Liver (tissue), 9 donors: ENCODE measurements around the gene SLIT3. TPM values are rescaled to one million over a fixed set of nuclear protein-coding genes. Genes with fewer than 3 reads are reported as not detected.

Source experiments
- DNase-seq: peaks from one replicate; pipeline ENCODE4 v3.0.0-alpha.2; 2017; ENCODE audit warnings: low spot score
- H3K27ac ChIP-seq, 2 donors: one replicate each; pipeline ENCODE4 v1.7.0; 2013; ENCODE audit warnings: inconsistent platforms in 2 of 2, low read length in 2 of 2, control low read depth in 1 of 2, low read depth in 1 of 2, mild to moderate bottlenecking in 1 of 2
- H3K27me3 ChIP-seq, 4 donors: one replicate each; pipeline versions ENCODE4 v1.6.1 to v1.7.0; 2013; ENCODE audit warnings: low read length in 3 of 4, inconsistent platforms in 1 of 4, mild to moderate bottlenecking in 1 of 4, moderate library complexity in 1 of 4; ENCODE audit not compliant: control insufficient read depth in 4 of 4, insufficient read depth in 4 of 4
- H3K36me3 ChIP-seq, 4 donors: one replicate each; pipeline versions ENCODE4 v1.6.1 to v1.7.0; 2013; ENCODE audit warnings: low read length in 3 of 4, mild to moderate bottlenecking in 3 of 4, low read depth in 1 of 4, moderate library complexity in 1 of 4; ENCODE audit not compliant: control insufficient read depth in 4 of 4, insufficient read depth in 3 of 4
- H3K4me1 ChIP-seq, 4 donors: one replicate each; pipeline versions ENCODE4 v1.6.1 to v1.7.0; 2013; ENCODE audit warnings: low read length in 3 of 4, mild to moderate bottlenecking in 3 of 4, moderate library complexity in 1 of 4; ENCODE audit not compliant: control insufficient read depth in 4 of 4, insufficient read depth in 4 of 4
- H3K4me3 ChIP-seq, 3 donors: one replicate each; pipeline versions ENCODE4 v1.6.1 to v1.7.0; 2013; ENCODE audit warnings: low read length in 3 of 3, control low read depth in 1 of 3, low read depth in 1 of 3, mild to moderate bottlenecking in 1 of 3
- H3K9ac ChIP-seq, 2 donors: one replicate each; pipeline ENCODE4 v1.7.0; 2013; ENCODE audit warnings: low read length in 2 of 2, mild to moderate bottlenecking in 2 of 2, moderate library complexity in 2 of 2, control low read depth in 1 of 2, low read depth in 1 of 2
- H3K9me3 ChIP-seq, 4 donors: one replicate each; pipeline versions ENCODE4 v1.6.1 to v1.7.0; 2013; ENCODE audit warnings: low read length in 3 of 4; ENCODE audit not compliant: control insufficient read depth in 4 of 4
- ATF3 ChIP-seq: IDR thresholded peaks from 2 replicates; pipeline ENCODE4 v1.6.1; 2016; ENCODE audit warnings: antibody characterized with exemption
- CTCF ChIP-seq: fragments of 150-350 bp; IDR thresholded peaks from 2 replicates; pipeline ENCODE4 v1.5.1; 2017; ENCODE audit warnings: improper control_type of control experiment, low read depth, low read length; ENCODE audit not compliant: missing input control
- EGR1 ChIP-seq, 2 donors: IDR thresholded peaks; 2 replicates each; pipeline ENCODE4 v1.6.1; 2016 to 2018; ENCODE audit warnings: antibody characterized with exemption in 2 of 2, low read depth in 2 of 2
- FOXA1 ChIP-seq: IDR thresholded peaks from 2 replicates; pipeline ENCODE4 v1.6.1; 2016; ENCODE audit warnings: antibody characterized with exemption
- FOXA2 ChIP-seq: IDR thresholded peaks from 2 replicates; pipeline ENCODE4 v1.6.1; 2016; ENCODE audit warnings: antibody characterized with exemption
- GABPA ChIP-seq, 2 donors: IDR thresholded peaks in 1 of 2; conservative IDR thresholded peaks in 1 of 2; 2 replicates each; pipeline ENCODE4 v1.6.1; 2016; ENCODE audit warnings: antibody characterized with exemption in 2 of 2, mild to moderate bottlenecking in 1 of 2, moderate library complexity in 1 of 2
- HNF4A ChIP-seq, 2 donors: conservative IDR thresholded peaks; 2 replicates each; pipeline ENCODE4 v1.6.1; 2016; ENCODE audit warnings: antibody characterized with exemption in 2 of 2, mild to moderate bottlenecking in 2 of 2
- HNF4G ChIP-seq: IDR thresholded peaks from 2 replicates; pipeline ENCODE4 v1.6.1; 2016; ENCODE audit warnings: antibody characterized with exemption
- JUND ChIP-seq, 2 donors: IDR thresholded peaks; 2 replicates each; pipeline ENCODE4 v1.6.1; 2016; ENCODE audit warnings: antibody characterized with exemption in 2 of 2
- NR2F2 ChIP-seq: IDR thresholded peaks from 2 replicates; pipeline ENCODE4 v1.6.1; 2016; ENCODE audit warnings: antibody characterized with exemption
- RAD21 ChIP-seq, 2 donors: IDR thresholded peaks; 2 replicates each; pipeline ENCODE4 v1.6.1; 2016; ENCODE audit warnings: antibody characterized with exemption in 2 of 2, mild to moderate bottlenecking in 2 of 2
- REST ChIP-seq: IDR thresholded peaks from 2 replicates; pipeline ENCODE4 v1.6.1; 2016; ENCODE audit warnings: antibody characterized with exemption, mild to moderate bottlenecking
- RXRA ChIP-seq, 2 donors: IDR thresholded peaks; 2 replicates each; pipeline ENCODE4 v1.6.1; 2017 to 2018; ENCODE audit warnings: antibody characterized with exemption in 2 of 2, mild to moderate bottlenecking in 1 of 2
- SP1 ChIP-seq: IDR thresholded peaks from 2 replicates; pipeline ENCODE4 v1.6.1; 2018; ENCODE audit warnings: antibody characterized with exemption, mild to moderate bottlenecking
- TAF1 ChIP-seq: conservative IDR thresholded peaks from 2 replicates; pipeline ENCODE4 v1.6.1; 2016; ENCODE audit warnings: antibody characterized with exemption, mild to moderate bottlenecking
- YY1 ChIP-seq: IDR thresholded peaks from 2 replicates; pipeline ENCODE4 v1.6.1; 2016; ENCODE audit warnings: antibody characterized with exemption, mild to moderate bottlenecking
- ZBTB33 ChIP-seq: IDR thresholded peaks from 2 replicates; pipeline ENCODE4 v1.6.1; 2016; ENCODE audit warnings: antibody characterized with exemption
- WGBS: extraction: QIAGEN DNeasy Blood & Tissue Kit; methylation state at CpG from one replicate; pipeline ENCODE4 v1.1.7; 2013; 5-methylcytosine and 5-hydroxymethylcytosine counted together
- polyA plus RNA-seq, 2 donors: library from polyadenylated mRNA; stranded (reverse) in 1 of 2; unstranded in 1 of 2; fragments of 200-250 nt in 1 of 2; fragments of >200 nt in 1 of 2; fragmentation: Nextera tagmentation in 1 of 2; extraction: Ambion mirVana in 1 of 2; gene quantifications; one replicate each; pipeline versions ENCODE4 v1.2.1 to v1.2.3, GENCODE V29; 2013 to 2015
- total RNA-seq, 2 donors: library from RNA; depleted of rRNA; stranded (reverse); fragments of >200 nt; gene quantifications; one replicate each; pipeline ENCODE4 v1.2.3, GENCODE V29; 2014
- TF ChIP-seq, protein P1 (sequence below): IDR thresholded peaks from 2 replicates; pipeline ENCODE4 v1.6.1; 2016; ENCODE audit warnings: antibody characterized with exemption
- donor health status: healthy.
- donor health status: healthy.
- donor health status: healthy.
- donor health status: healthy.
- donor health status: healthy.

SLIT3 gene
- total and polyA plus RNA-seq, 4 donors, result 0.61 to 1.3 (median 0.91) TPM

DNA sequence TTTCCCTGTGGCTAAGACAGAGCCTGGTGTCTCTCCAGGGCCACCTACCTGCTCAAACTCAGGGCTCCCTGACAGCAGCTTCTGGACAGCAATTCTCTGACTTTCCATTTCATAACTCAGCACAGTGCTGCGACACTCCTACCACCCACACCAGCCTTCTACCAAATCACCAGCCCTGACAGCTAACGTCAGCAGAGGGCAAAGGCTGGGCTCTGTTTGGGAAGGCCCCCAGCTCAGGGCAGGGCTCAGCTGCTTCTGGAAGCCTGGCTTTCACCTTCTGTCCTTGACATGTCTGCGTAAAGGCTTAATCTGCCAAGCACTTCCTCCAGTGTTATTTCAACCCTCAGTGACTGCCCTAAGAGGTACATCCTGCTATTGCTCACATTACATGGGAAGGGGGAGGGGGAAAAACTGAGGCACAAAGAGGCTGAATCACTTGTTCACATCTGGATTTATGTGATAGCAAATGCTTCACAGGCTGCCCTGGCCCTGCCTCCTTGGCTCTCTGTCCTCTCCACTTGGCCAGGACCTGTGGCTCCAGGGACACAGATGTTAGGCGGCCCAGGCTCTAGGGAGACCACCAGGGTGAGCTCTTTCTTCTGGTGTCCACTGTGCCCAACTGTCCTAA, 619.3 kb downstream of the SLIT3 start:
- Histone ChIP-seq H3K9ac (peak overlapping the region in 1 of 2 donors; percentile 86), H3K4me1 (peaks cover 2 to 18% (median 11%) of the 10 kb centered on the region in 4 donors), H3K27me3 (no peaks in the 10 kb centered on the region), H3K9me3 (no peaks in the 10 kb centered on the region), H3K27ac (peak overlapping the region; percentile 15 to 69), H3K4me3 (no peak overlapping the region), H3K36me3 (no peaks in the 10 kb centered on the region)
- DNase-seq, result peak; percentile 52
- TF ChIP-seq EGR1 (IDR thresholded peaks at IDR 0.05; ENCODE audit: low read depth in 2 of 2), result peak; percentile 34 to 94
- TF ChIP-seq JUND (IDR thresholded peaks at IDR 0.05), result peak in 1 of 2 donors; percentile 66
- TF ChIP-seq FOXA1, result no peak
- TF ChIP-seq SP1, result peak; percentile 73
- peak; percentile 92 for TF ChIP-seq REST
- TF ChIP-seq HNF4A (conservative IDR thresholded peaks at IDR 0.05), result peak; percentile 73 to 84
- TF ChIP-seq, protein P1, sequence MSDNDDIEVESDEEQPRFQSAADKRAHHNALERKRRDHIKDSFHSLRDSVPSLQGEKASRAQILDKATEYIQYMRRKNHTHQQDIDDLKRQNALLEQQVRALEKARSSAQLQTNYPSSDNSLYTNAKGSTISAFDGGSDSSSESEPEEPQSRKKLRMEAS, result peak; percentile 54
- peak; percentile 92 for TF ChIP-seq NR2F2
- no peak for TF ChIP-seq ATF3
- TF ChIP-seq TAF1, result no peak
- peak; percentile 55 to 82 for TF ChIP-seq RXRA (IDR thresholded peaks at IDR 0.05)
- peak in 1 of 2 donors; percentile 61 for TF ChIP-seq GABPA (IDR thresholded peaks at IDR 0.05 in 1 of 2, conservative IDR thresholded peaks at IDR 0.05 in 1 of 2)
- TF ChIP-seq FOXA2, result peak; percentile 8
- peak; percentile 76 for TF ChIP-seq YY1
- TF ChIP-seq HNF4G, result no peak
- TF ChIP-seq RAD21 (IDR thresholded peaks at IDR 0.05), result peak; percentile 48 to 56
- TF ChIP-seq ZBTB33, result no peak
- no peak for TF ChIP-seq CTCF
- WGBS, result 39% methylated on average over 4 of the region's 4 CpGs
